ENCODE data around the gene AHRR.

Gene AHRR

GRCh38 chr5:439181-439580, 117.7 kb downstream of the AHRR start:
- ChIA-PET CTCF (interaction anchor here (1.1 to 2.1 kb wide), 3 partner anchors 8 to 122 kb away, joined by 4 to 6 read pairs (median 6); no protein-coding TSS in a partner anchor), POLR2A (interaction anchor here (0.6 kb wide), 2 partner anchors 57 to 281 kb away, joined by 4 to 5 read pairs; no protein-coding TSS in a partner anchor)
- no peaks in the 10 kb centered on the region for H3K9me3 ChIP-seq (ENCODE audit: control extremely low read depth in 1 of 5, control insufficient read depth in 4 of 5, insufficient read depth in 2 of 5, low read depth in 1 of 5, low read length in 4 of 5)
- WGBS (ENCODE audit: insufficient coverage): 98% methylated on average over 8 of the region's 8 CpGs
- peaks cover 0 to 23% (median 0%) of the 10 kb centered on the region in 4 experiments for H3K36me3 ChIP-seq (ENCODE audit: control insufficient read depth in 4 of 4, insufficient read depth in 4 of 4, low read length in 3 of 4)
- H3K27ac ChIP-seq (ENCODE audit: insufficient read depth in 1 of 2, low read depth in 1 of 2, low read length in 2 of 2, poor library complexity in 1 of 2, severe bottlenecking in 2 of 2): no peak overlapping the region
- no peak overlapping the region for H3K4me3 ChIP-seq (ENCODE audit: control insufficient read depth in 1 of 7, extremely low read depth in 1 of 7, insufficient read depth in 4 of 7, low read depth in 2 of 7, low read length in 6 of 7)
- H3K4me1 ChIP-seq (ENCODE audit: control extremely low read depth in 1 of 4, control insufficient read depth in 4 of 4, insufficient read depth in 4 of 4, low read length in 3 of 4): peaks cover 0 to 44% (median 19%) of the 10 kb centered on the region in 4 experiments
- no peaks in the 10 kb centered on the region for H3K27me3 ChIP-seq (replicated peaks in 2 of 5; ENCODE audit: control insufficient read depth in 4 of 5, insufficient read depth in 5 of 5, low read length in 4 of 5)
- DNase-seq: no peak

GRCh38 chr5:439636-440035, 118.1 kb downstream of the AHRR start:
- no peak overlapping the region for H3K27ac ChIP-seq (ENCODE audit: insufficient read depth in 1 of 2, low read depth in 1 of 2, low read length in 2 of 2, poor library complexity in 1 of 2, severe bottlenecking in 2 of 2)
- DNase-seq: no peak
- no peaks in the 10 kb centered on the region for H3K9me3 ChIP-seq (ENCODE audit: control extremely low read depth in 1 of 5, control insufficient read depth in 4 of 5, insufficient read depth in 2 of 5, low read depth in 1 of 5, low read length in 4 of 5)
- no peaks in the 10 kb centered on the region for H3K27me3 ChIP-seq (replicated peaks in 2 of 5; ENCODE audit: control insufficient read depth in 4 of 5, insufficient read depth in 5 of 5, low read length in 4 of 5)
- peaks cover 0 to 49% (median 22%) of the 10 kb centered on the region in 4 experiments for H3K4me1 ChIP-seq (ENCODE audit: control extremely low read depth in 1 of 4, control insufficient read depth in 4 of 4, insufficient read depth in 4 of 4, low read length in 3 of 4)
- CTCF ChIA-PET: interaction anchor here (1.1 to 2.1 kb wide), 3 partner anchors 8 to 123 kb away, joined by 4 to 6 read pairs (median 6); no protein-coding TSS in a partner anchor
- 93% methylated on average over 14 of the region's 14 CpGs for WGBS (ENCODE audit: insufficient coverage)
- POLR2A ChIA-PET: interaction anchor here (0.6 kb wide), 1 partner anchor 57 kb away, joined by 5 read pairs; no protein-coding TSS in a partner anchor
- H3K4me3 ChIP-seq (ENCODE audit: control insufficient read depth in 1 of 7, extremely low read depth in 1 of 7, insufficient read depth in 4 of 7, low read depth in 2 of 7, low read length in 6 of 7): no peak overlapping the region
- peaks cover 0 to 19% (median 0%) of the 10 kb centered on the region in 4 experiments for H3K36me3 ChIP-seq (ENCODE audit: control insufficient read depth in 4 of 4, insufficient read depth in 4 of 4, low read length in 3 of 4)

GRCh38 chr5:440401-441201, 119.1 kb downstream of the AHRR start:
- Histone ChIP-seq H3K9me3 (ENCODE audit: control extremely low read depth in 1 of 5, control insufficient read depth in 4 of 5, insufficient read depth in 2 of 5, low read depth in 1 of 5, low read length in 4 of 5) (no peaks in the 10 kb centered on the region), H3K36me3 (ENCODE audit: control insufficient read depth in 4 of 4, insufficient read depth in 4 of 4, low read length in 3 of 4) (peaks cover 0 to 12% (median 0%) of the 10 kb centered on the region in 4 experiments), H3K27me3 (replicated peaks in 2 of 5; ENCODE audit: control insufficient read depth in 4 of 5, insufficient read depth in 5 of 5, low read length in 4 of 5) (no peaks in the 10 kb centered on the region), H3K27ac (ENCODE audit: insufficient read depth in 1 of 2, low read depth in 1 of 2, low read length in 2 of 2, poor library complexity in 1 of 2, severe bottlenecking in 2 of 2) (no peak overlapping the region), H3K4me3 (ENCODE audit: control insufficient read depth in 1 of 7, extremely low read depth in 1 of 7, insufficient read depth in 4 of 7, low read depth in 2 of 7, low read length in 6 of 7) (no peak overlapping the region), H3K4me1 (ENCODE audit: control extremely low read depth in 1 of 4, control insufficient read depth in 4 of 4, insufficient read depth in 4 of 4, low read length in 3 of 4) (peaks cover 0 to 57% (median 23%) of the 10 kb centered on the region in 4 experiments)
- POLR2A ChIA-PET: no interaction called here
- no peak for DNase-seq
- WGBS (ENCODE audit: insufficient coverage): 87% methylated on average over 18 of the region's 18 CpGs
- CTCF ChIA-PET: interaction anchor here (0.6 to 2.1 kb wide), 4 partner anchors 9 to 252 kb away, joined by 3 to 6 read pairs (median 5); no protein-coding TSS in a partner anchor

GRCh38 chr5:441996-442334, 120.5 kb downstream of the AHRR start:
- no peaks in the 10 kb centered on the region for H3K27me3 ChIP-seq (replicated peaks in 2 of 5; ENCODE audit: control insufficient read depth in 4 of 5, insufficient read depth in 5 of 5, low read length in 4 of 5)
- peak overlapping the region in 5 of 7 experiments; percentile 46 to 98 (median 92) for H3K4me3 ChIP-seq (ENCODE audit: control insufficient read depth in 1 of 7, extremely low read depth in 1 of 7, insufficient read depth in 4 of 7, low read depth in 2 of 7, low read length in 6 of 7)
- no peak for DNase-seq
- ChIA-PET POLR2A (no interaction called here), CTCF (interaction anchor here (0.9 kb wide), 2 partner anchors 13 to 16 kb away, joined by 3 read pairs; no protein-coding TSS in a partner anchor)
- WGBS (ENCODE audit: insufficient coverage): 78% methylated on average over 4 of the region's 5 CpGs
- H3K36me3 ChIP-seq (ENCODE audit: control insufficient read depth in 4 of 4, insufficient read depth in 4 of 4, low read length in 3 of 4): peaks cover under 1 to 15% (median 3%) of the 10 kb centered on the region in 4 experiments
- no peaks in the 10 kb centered on the region for H3K9me3 ChIP-seq (ENCODE audit: control extremely low read depth in 1 of 5, control insufficient read depth in 4 of 5, insufficient read depth in 2 of 5, low read depth in 1 of 5, low read length in 4 of 5)
- peaks cover 0 to 64% (median 25%) of the 10 kb centered on the region in 4 experiments for H3K4me1 ChIP-seq (ENCODE audit: control extremely low read depth in 1 of 4, control insufficient read depth in 4 of 4, insufficient read depth in 4 of 4, low read length in 3 of 4)
- H3K27ac ChIP-seq (ENCODE audit: insufficient read depth in 1 of 2, low read depth in 1 of 2, low read length in 2 of 2, poor library complexity in 1 of 2, severe bottlenecking in 2 of 2): no peak overlapping the region

GRCh38 chr5:442335-443238, 121.1 kb downstream of the AHRR start, which contains the start of gene EXOC3:
Gene EXOC3 (plus strand): TSS chr5:443176. CDS start chr5:446206, 3,030 bp downstream.
- ChIA-PET CTCF (interaction anchor here (0.9 kb wide), 1 partner anchor 14 kb away, joined by 3 read pairs; no protein-coding TSS in a partner anchor), POLR2A (interaction anchor here (0.5 kb wide), 1 partner anchor 83 kb away, joined by 3 read pairs; no protein-coding TSS in a partner anchor)
- Histone ChIP-seq H3K4me3 (ENCODE audit: control insufficient read depth in 1 of 7, extremely low read depth in 1 of 7, insufficient read depth in 4 of 7, low read depth in 2 of 7, low read length in 6 of 7) (peak within 1 kb of the TSS; percentile 63 to 98 (median 89)), H3K4me1 (ENCODE audit: control extremely low read depth in 1 of 4, control insufficient read depth in 4 of 4, insufficient read depth in 4 of 4, low read length in 3 of 4) (peaks cover 0 to 64% (median 25%) of the 10 kb centered on the region in 4 experiments), H3K9me3 (ENCODE audit: control extremely low read depth in 1 of 5, control insufficient read depth in 4 of 5, insufficient read depth in 2 of 5, low read depth in 1 of 5, low read length in 4 of 5) (no peaks in the 10 kb centered on the region), H3K27ac (ENCODE audit: insufficient read depth in 1 of 2, low read depth in 1 of 2, low read length in 2 of 2, poor library complexity in 1 of 2, severe bottlenecking in 2 of 2) (peak within 1 kb of the TSS; percentile 15 to 84), H3K27me3 (replicated peaks in 2 of 5; ENCODE audit: control insufficient read depth in 4 of 5, insufficient read depth in 5 of 5, low read length in 4 of 5) (no peaks in the 10 kb centered on the region), H3K36me3 (ENCODE audit: control insufficient read depth in 4 of 4, insufficient read depth in 4 of 4, low read length in 3 of 4) (peaks cover 2 to 18% (median 8%) of the 10 kb centered on the region in 4 experiments)
- peak; percentile 61 to 75 (median 73) for DNase-seq
- WGBS (ENCODE audit: insufficient coverage): 12% methylated on average over 48 of the region's 73 CpGs

- H3K4me3 ChIP-seq (ENCODE audit: control insufficient read depth in 1 of 7, extremely low read depth in 1 of 7, insufficient read depth in 4 of 7, low read depth in 2 of 7, low read length in 6 of 7): peak overlapping the region; percentile 63 to 98 (median 89)
- ChIA-PET CTCF (interaction anchor here (1.7 to 4.1 kb wide), 2 partner anchors 15 to 127 kb away, joined by 3 to 14 read pairs; no protein-coding TSS in a partner anchor), POLR2A (interaction anchor here (0.5 kb wide), 1 partner anchor 82 kb away, joined by 3 read pairs; no protein-coding TSS in a partner anchor)
- peaks cover 0 to 73% (median 26%) of the 10 kb centered on the region in 4 experiments for H3K4me1 ChIP-seq (ENCODE audit: control extremely low read depth in 1 of 4, control insufficient read depth in 4 of 4, insufficient read depth in 4 of 4, low read length in 3 of 4)
- H3K27me3 ChIP-seq (replicated peaks in 2 of 5; ENCODE audit: control insufficient read depth in 4 of 5, insufficient read depth in 5 of 5, low read length in 4 of 5): no peaks in the 10 kb centered on the region
- DNase-seq: peak in 2 of 3 donors; percentile 29 to 45
- H3K36me3 ChIP-seq (ENCODE audit: control insufficient read depth in 4 of 4, insufficient read depth in 4 of 4, low read length in 3 of 4): peaks cover 2 to 27% (median 16%) of the 10 kb centered on the region in 4 experiments
- H3K27ac ChIP-seq (ENCODE audit: insufficient read depth in 1 of 2, low read depth in 1 of 2, low read length in 2 of 2, poor library complexity in 1 of 2, severe bottlenecking in 2 of 2): peak overlapping the region in 1 of 2 experiments; percentile 84
- 24% methylated on average over 46 of the region's 62 CpGs for WGBS (ENCODE audit: insufficient coverage)
- no peaks in the 10 kb centered on the region for H3K9me3 ChIP-seq (ENCODE audit: control extremely low read depth in 1 of 5, control insufficient read depth in 4 of 5, insufficient read depth in 2 of 5, low read depth in 1 of 5, low read length in 4 of 5)
These were observed 122.0 kb downstream of the AHRR start for GRCh38 chr5:443239-444151.
